GM04504 (cell line): Measurements from ENCODE around the gene TXNRD2.
"Not testable (repeated sequence)": the region's sequence is repeated elsewhere in the genome, so short reads cannot be mapped to it uniquely, and the experiment has no call there.

Source experiments
- DNase-seq: peaks from one replicate; pipeline ENCODE4 v3.0.0-alpha.2; 2012; ENCODE audit warnings: low read depth

The TXNRD2 gene

GRCh38 chr22:19888131-19888746 lies 53.4 kb downstream of the TXNRD2 start:
- no peak for DNase-seq

GRCh38 chr22:19887256-19887985 lies 54.2 kb downstream of the TXNRD2 start:
- no peak for DNase-seq

GRCh38 chr22:19886605-19887255 lies 54.9 kb downstream of the TXNRD2 start:
- DNase-seq: peak; percentile 71

GRCh38 chr22:19885841-19886592 lies 55.6 kb downstream of the TXNRD2 start:
- DNase-seq: no peak

GRCh38 chr22:19884954-19885751 lies 56.5 kb downstream of the TXNRD2 start:
- no peak for DNase-seq

- DNase-seq: no peak
Observed at GRCh38 chr22:19884161-19884953, 57.3 kb downstream of the TXNRD2 start.

GRCh38 chr22:19883446-19883845 lies 58.2 kb downstream of the TXNRD2 start:
- not testable (repeated sequence) for DNase-seq

- DNase-seq: no peak
Observed at GRCh38 chr22:19882446-19883381, 58.9 kb downstream of the TXNRD2 start.

- DNase-seq: peak; percentile 94
Observed at GRCh38 chr22:19880786-19881569, 60.6 kb downstream of the TXNRD2 start.

GRCh38 chr22:19879992-19880785 lies 61.4 kb downstream of the TXNRD2 start:
- DNase-seq: no peak

GRCh38 chr22:19879643-19879991 lies 62.0 kb downstream of the TXNRD2 start:
- no peak for DNase-seq

- no peak for DNase-seq
Observed at GRCh38 chr22:19879246-19879570, 62.4 kb downstream of the TXNRD2 start.

- DNase-seq: no peak
Observed at GRCh38 chr22:19878461-19879245, 63.0 kb downstream of the TXNRD2 start.

GRCh38 chr22:19877626-19878339 lies 63.8 kb downstream of the TXNRD2 start:
- DNase-seq: no peak

GRCh38 chr22:19876941-19877625 lies 64.5 kb downstream of the TXNRD2 start:
- DNase-seq: no peak

- DNase-seq: no peak
Observed at GRCh38 chr22:19876314-19876940, 65.2 kb downstream of the TXNRD2 start.
